Measurements from ENCODE around the gene KLK12. TPM values are rescaled to one million over a fixed set of nuclear protein-coding genes. Genes with fewer than 3 reads are reported as not detected.

Gene KLK12
- total and polyA plus RNA-seq, 2 donors (not counting 3 experiments of a cell fraction or from before 2014, with no cell fraction given) = not detected

DNA sequence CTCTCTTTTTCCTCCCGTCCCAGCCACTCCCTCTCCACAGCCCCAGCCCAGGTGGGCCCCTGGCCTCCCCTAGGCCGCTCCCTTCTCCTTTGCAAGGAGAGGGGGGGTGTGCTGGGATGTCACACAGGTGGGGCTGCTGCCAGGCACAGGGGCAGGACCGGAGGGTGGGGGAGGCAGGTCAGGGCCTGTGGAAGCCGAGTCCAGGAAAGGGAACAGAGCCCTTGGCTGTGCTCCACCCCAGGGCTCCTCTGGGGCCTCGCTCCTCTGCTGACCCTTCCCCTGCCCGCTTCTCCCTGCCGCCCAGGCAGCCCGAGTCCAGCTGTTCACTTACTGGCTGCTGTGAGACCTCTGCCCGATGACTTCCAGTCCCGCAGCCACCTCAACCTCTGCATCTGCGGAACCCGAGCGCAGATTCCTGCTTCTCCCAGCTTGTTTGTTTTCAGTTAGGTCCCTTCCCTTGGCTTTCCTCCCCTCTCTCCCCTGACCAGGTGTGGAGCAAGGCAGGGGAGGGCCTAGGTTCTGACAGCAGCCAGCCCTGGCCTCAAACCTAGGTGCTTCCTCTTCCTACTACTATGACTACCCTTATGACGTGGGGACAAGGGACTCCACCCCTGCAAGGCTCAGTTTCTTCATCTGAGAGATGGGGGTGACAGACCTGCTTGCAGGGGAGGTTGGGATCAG, 7.5 kb downstream of the KLK12 start:
- Histone ChIP-seq H3K9me1 (replicated peaks; ENCODE audit: control insufficient read depth, extremely low read depth, insufficient read depth, low read length) (no peaks in the 10 kb centered on the region), H2AFZ (ENCODE audit: low read depth, low read length) (no peak overlapping the region), H3K4me2 (ENCODE audit: insufficient read depth, low read length) (no peak overlapping the region), H3K4me1 (ENCODE audit: control insufficient read depth, extremely low read depth, insufficient read depth, low read length) (no peaks in the 10 kb centered on the region), H3K27me3 (ENCODE audit: control insufficient read depth in 2 of 2, insufficient read depth in 2 of 2, low read length in 2 of 2) (no peaks in the 10 kb centered on the region), H3K79me2 (ENCODE audit: control insufficient read depth, insufficient read depth, low read length) (no peaks in the 10 kb centered on the region), H3K36me3 (ENCODE audit: control insufficient read depth in 2 of 2, extremely low read depth in 1 of 2, insufficient read depth in 2 of 2, low read length in 2 of 2) (no peaks in the 10 kb centered on the region), H3K9ac (replicated peaks; ENCODE audit: extremely low read depth, insufficient read depth, low read length) (no peak overlapping the region), H3K4me3 (replicated peaks in 1 of 3; ENCODE audit: insufficient read depth in 1 of 3, low read depth in 1 of 3, low read length in 3 of 3) (no peak overlapping the region), H3K9me3 (replicated peaks; ENCODE audit: control insufficient read depth, insufficient read depth, low read length) (no peaks in the 10 kb centered on the region), H3K27ac (ENCODE audit: insufficient read depth, low read depth, low read length) (no peak overlapping the region), H4K20me1 (replicated peaks; ENCODE audit: control insufficient read depth, extremely low read depth, insufficient read depth, low read length) (no peaks in the 10 kb centered on the region)
- TF ChIP-seq JUN (IDR thresholded peaks at IDR 0.05; ENCODE audit: borderline replicate concordance, insufficient read depth, insufficient read length, low read depth) (no peak), POLR2AphosphoS5 (IDR thresholded peaks at IDR 0.05; ENCODE audit: insufficient read depth, low read depth, low read length) (no peak), FOS (IDR thresholded peaks at IDR 0.05; ENCODE audit: borderline replicate concordance, insufficient read depth, low read length) (no peak), GATA2 (IDR thresholded peaks at IDR 0.05; ENCODE audit: insufficient read depth, insufficient read length, low read depth, low read length) (no peak), MYC (IDR thresholded peaks at IDR 0.05; ENCODE audit: low read depth, low read length) (no peak), EZH2 (IDR thresholded peaks at IDR 0.05; ENCODE audit: borderline replicate concordance, low read depth, low read length, severe bottlenecking) (no peak), POLR2A (IDR thresholded peaks at IDR 0.05; ENCODE audit: low read depth, low read length) (no peak)
- TF ChIP-seq, protein P1, sequence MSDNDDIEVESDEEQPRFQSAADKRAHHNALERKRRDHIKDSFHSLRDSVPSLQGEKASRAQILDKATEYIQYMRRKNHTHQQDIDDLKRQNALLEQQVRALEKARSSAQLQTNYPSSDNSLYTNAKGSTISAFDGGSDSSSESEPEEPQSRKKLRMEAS (IDR thresholded peaks at IDR 0.05; ENCODE audit: insufficient read depth, insufficient read length) = no peak
- TF ChIP-seq, protein P2, sequence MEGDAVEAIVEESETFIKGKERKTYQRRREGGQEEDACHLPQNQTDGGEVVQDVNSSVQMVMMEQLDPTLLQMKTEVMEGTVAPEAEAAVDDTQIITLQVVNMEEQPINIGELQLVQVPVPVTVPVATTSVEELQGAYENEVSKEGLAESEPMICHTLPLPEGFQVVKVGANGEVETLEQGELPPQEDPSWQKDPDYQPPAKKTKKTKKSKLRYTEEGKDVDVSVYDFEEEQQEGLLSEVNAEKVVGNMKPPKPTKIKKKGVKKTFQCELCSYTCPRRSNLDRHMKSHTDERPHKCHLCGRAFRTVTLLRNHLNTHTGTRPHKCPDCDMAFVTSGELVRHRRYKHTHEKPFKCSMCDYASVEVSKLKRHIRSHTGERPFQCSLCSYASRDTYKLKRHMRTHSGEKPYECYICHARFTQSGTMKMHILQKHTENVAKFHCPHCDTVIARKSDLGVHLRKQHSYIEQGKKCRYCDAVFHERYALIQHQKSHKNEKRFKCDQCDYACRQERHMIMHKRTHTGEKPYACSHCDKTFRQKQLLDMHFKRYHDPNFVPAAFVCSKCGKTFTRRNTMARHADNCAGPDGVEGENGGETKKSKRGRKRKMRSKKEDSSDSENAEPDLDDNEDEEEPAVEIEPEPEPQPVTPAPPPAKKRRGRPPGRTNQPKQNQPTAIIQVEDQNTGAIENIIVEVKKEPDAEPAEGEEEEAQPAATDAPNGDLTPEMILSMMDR (IDR thresholded peaks at IDR 0.05; ENCODE audit: extremely low read depth in 1 of 2, insufficient read depth in 1 of 2, low read depth in 1 of 2, low read length in 2 of 2) = no peak
- dilution Hi-C loops (cut with MboI; ENCODE audit: extremely low pct_ligation_motif_present, low sequenced_read_pairs) = no loop called here
- POLR2A ChIA-PET = no interaction called here
- CTCF ChIA-PET = interaction anchor here (2.3 kb wide), 1 partner anchor 10 kb away, joined by 11 read pairs; no protein-coding TSS in a partner anchor
- no peak for FAIRE-seq
- intact Hi-C loops (cut with micrococcal nuclease) = no loop called here
- BruUV-seq (replicated peaks) = no TSS peak
- DNase-seq (ENCODE audit: low read depth, low spot score) = no peak

Measured in endothelial cell of umbilical vein (primary cell).